OCI-LY7 (cell line): ENCODE measurements around the gene CHST11. TPM values are rescaled to one million over a fixed set of nuclear protein-coding genes. Genes with fewer than 3 reads are reported as not detected.

Experiments
- BruUV-seq: library from RNA; stranded (reverse); fragments of 400-500 nt; replicated peaks from 2 replicates; lab custom pipeline; 2021; lab: Mats Ljungman, UMichigan
- CTCF ChIA-PET: fragments of 300-600 bp; sonication (Branson Sonifier 250); formaldehyde crosslinking; loops from one replicate; lab custom pipeline; 2022; ENCODE audit warnings: antibody characterized with exemption; ENCODE audit not compliant: unreplicated experiment; lab: Charles Lee
- POLR2A ChIA-PET: fragments of 300-600 bp; sonication (Branson Sonifier 250); formaldehyde crosslinking; loops from one replicate; lab custom pipeline; 2022; ENCODE audit warnings: antibody characterized with exemption; lab: Charles Lee
- DNase-seq: peaks from one replicate; pipeline ENCODE4 v3.0.0-alpha.2; 2015; ENCODE audit warnings: low spot score
- H2AFZ ChIP-seq: fragments of 200-600 bp; sonication (generic), shearing (Covaris generic); 2 replicates; pipeline ENCODE4 v1.6.1; 2014; ENCODE audit warnings: mild to moderate bottlenecking, antibody characterized with exemption, low read length, moderate library complexity
- H3K27ac ChIP-seq: fragments of 200-600 bp; sonication (generic); 2 replicates; pipeline ENCODE4 v1.5.1; 2014; ENCODE audit warnings: mixed run types, low read depth, mild to moderate bottlenecking, moderate library complexity, low read length, inconsistent platforms; ENCODE audit not compliant: poor library complexity, severe bottlenecking
- H3K36me3 ChIP-seq: fragments of 200-600 bp; sonication (generic); 2 replicates; pipeline ENCODE4 v1.6.1; 2014; ENCODE audit warnings: mild to moderate bottlenecking, antibody characterized with exemption, low read length, moderate library complexity, mixed read lengths; ENCODE audit not compliant: insufficient read depth
- H3K4me1 ChIP-seq: fragments of 200-600 bp; sonication (generic); 2 replicates; pipeline ENCODE4 v1.5.1; 2014; ENCODE audit warnings: mild to moderate bottlenecking, low read length; ENCODE audit not compliant: insufficient read depth, poor library complexity, severe bottlenecking
- H3K4me2 ChIP-seq: fragments of 200-600 bp; sonication (generic); 2 replicates; pipeline ENCODE4 v1.6.1; 2014; ENCODE audit warnings: mild to moderate bottlenecking, low read length
- H3K4me3 ChIP-seq: fragments of 200-600 bp; sonication (generic); 2 replicates; pipeline ENCODE4 v1.5.1; 2014; ENCODE audit warnings: mild to moderate bottlenecking, low read depth, low read length; ENCODE audit not compliant: poor library complexity, severe bottlenecking
- H3K79me2 ChIP-seq: fragments of 200-600 bp; sonication (generic); 2 replicates; pipeline ENCODE4 v1.6.1; 2016; ENCODE audit warnings: low read depth, mild to moderate bottlenecking, low read length, moderate library complexity, mixed read lengths; ENCODE audit not compliant: insufficient read depth
- H3K9me2 ChIP-seq: fragments of 200-600 bp; sonication (generic); 2 replicates; pipeline ENCODE4 v1.6.1; 2016; ENCODE audit warnings: mild to moderate bottlenecking, low read length, mixed read lengths; ENCODE audit not compliant: insufficient read depth
- H3K9me3 ChIP-seq: fragments of 200-600 bp; sonication (generic); 2 replicates; pipeline ENCODE4 v1.6.1; 2014; ENCODE audit warnings: mild to moderate bottlenecking, mixed run types, low read length, mixed read lengths
- H4K20me1 ChIP-seq: fragments of 200-600 bp; sonication (generic); 2 replicates; pipeline ENCODE4 v1.6.1; 2014; ENCODE audit warnings: mild to moderate bottlenecking, antibody characterized with exemption, low read length, moderate library complexity, mixed read lengths; ENCODE audit not compliant: insufficient read depth
- CTCF ChIP-seq: fragments of 200-600 bp; sonication (generic); conservative IDR thresholded peaks from 2 replicates; pipeline ENCODE4 v1.5.1; 2014; ENCODE audit warnings: mild to moderate bottlenecking, antibody characterized with exemption, low read length, moderate library complexity, mixed read lengths
- EZH2phosphoT487 ChIP-seq: fragments of 200-600 bp; sonication (generic); IDR thresholded peaks from 2 replicates; pipeline ENCODE4 v1.6.1; 2018; ENCODE audit warnings: low read depth, borderline replicate concordance, mild to moderate bottlenecking, mixed run types, antibody characterized with exemption, low read length, moderate library complexity, mixed read lengths
- intact Hi-C: fragments of 100-400 bp; cut with micrococcal nuclease; formaldehyde crosslinking; loops from one replicate; pipeline ENCODE4 v1.10.0; 2022; ENCODE audit not compliant: unreplicated experiment
- total RNA-seq, 2 experiments: library from RNA; depleted of rRNA in 1 of 2; stranded (reverse); fragments of >200 nt in 1 of 2; shearing (Covaris generic) in 1 of 2; gene quantifications; 2 replicates each; pipeline ENCODE4 v1.2.3, GENCODE V29; 2014 to 2022

CHST11 gene
- total RNA-seq, 2 experiments from 2014 or later: 15.2 to 41.6 TPM

- Histone ChIP-seq H3K4me2 (no peak overlapping the region), H3K9me2 (no peaks in the 10 kb centered on the region), H3K9me3 (peaks cover 13% of the 10 kb centered on the region; the same call in 1 of the 2 replicates), H3K4me3 (no peak overlapping the region), H3K27ac (no peak overlapping the region), H3K79me2 (no peaks in the 10 kb centered on the region), H2AFZ (no peak overlapping the region), H3K4me1 (peaks cover 8% of the 10 kb centered on the region), H3K36me3 (no peaks in the 10 kb centered on the region), H4K20me1 (no peaks in the 10 kb centered on the region)
- intact Hi-C loops: loop anchor here (10.0 kb wide), 1 partner anchor 534 kb away; the partner anchor contains the start of gene NOPCHAP1
- no peak for DNase-seq
- no TSS peak for BruUV-seq
- TF ChIP-seq CTCF: no peak
- POLR2A ChIA-PET: interaction anchor here (0.7 kb wide), 1 partner anchor 60 kb away, joined by 4 read pairs; no protein-coding TSS in a partner anchor
- CTCF ChIA-PET: no interaction called here
Measured at GRCh38 chr12:104450700-104451099, 6.0 kb upstream of the CHST11 start.

GRCh38 chr12:104452087-104452486 lies 4.7 kb upstream of the CHST11 start:
- Histone ChIP-seq H3K36me3 (no peaks in the 10 kb centered on the region), H4K20me1 (no peaks in the 10 kb centered on the region), H3K4me3 (no peak overlapping the region), H3K9me3 (peaks cover 13% of the 10 kb centered on the region; the same call in 1 of the 2 replicates), H3K27ac (no peak overlapping the region), H3K9me2 (no peaks in the 10 kb centered on the region), H3K4me2 (no peak overlapping the region), H3K4me1 (peaks cover 15% of the 10 kb centered on the region), H3K79me2 (peaks cover under 1% of the 10 kb centered on the region; the same call in 1 of the 2 replicates), H2AFZ (no peak overlapping the region)
- intact Hi-C loops: loop anchor here (10.0 kb wide), 1 partner anchor 533 kb away; the partner anchor contains the start of gene NOPCHAP1
- ChIA-PET POLR2A (no interaction called here), CTCF (no interaction called here)
- DNase-seq: no peak
- BruUV-seq: no TSS peak
- no peak for TF ChIP-seq CTCF
- no peak for TF ChIP-seq EZH2phosphoT487

GRCh38 chr12:104453133-104453532 lies 3.6 kb upstream of the CHST11 start:
- Histone ChIP-seq H4K20me1 (no peaks in the 10 kb centered on the region), H3K79me2 (peaks cover 11% of the 10 kb centered on the region; the same call in 1 of the 2 replicates), H3K4me3 (no peak overlapping the region), H3K9me3 (peaks cover 13% of the 10 kb centered on the region; the same call in 1 of the 2 replicates), H2AFZ (no peak overlapping the region), H3K27ac (no peak overlapping the region), H3K4me1 (peaks cover 15% of the 10 kb centered on the region), H3K9me2 (no peaks in the 10 kb centered on the region), H3K4me2 (no peak overlapping the region), H3K36me3 (no peaks in the 10 kb centered on the region)
- no TSS peak for BruUV-seq
- DNase-seq: no peak
- TF ChIP-seq EZH2phosphoT487 (no peak), CTCF (no peak)
- intact Hi-C loops: loop anchor here (10.0 kb wide), 1 partner anchor 532 kb away; the partner anchor contains the start of gene NOPCHAP1
- CTCF ChIA-PET: interaction anchor here (0.6 kb wide), 1 partner anchor 11 kb away, joined by 4 read pairs; no protein-coding TSS in a partner anchor
- POLR2A ChIA-PET: no interaction called here
